HG03060 (cell line): ENCODE data around the gene ATP6V0D1.

Experiments used
- ATAC-seq: cut with Tn5 transposase; IDR thresholded peaks from one replicate; pipeline ENCODE4 v1.9.1; 2021; ENCODE audit warnings: low read depth, moderate number of reproducible peaks; ENCODE audit not compliant: unreplicated experiment

Gene ATP6V0D1

GRCh38 chr16:67412294-67412693 is 68.7 kb downstream of the ATP6V0D1 start:
- no peak for ATAC-seq

GRCh38 chr16:67411339-67411738 is 69.6 kb downstream of the ATP6V0D1 start:
- ATAC-seq = no peak

- ATAC-seq = no peak
Observed at GRCh38 chr16:67409631-67410030, 71.3 kb downstream of the ATP6V0D1 start.

GRCh38 chr16:67407788-67408452 is 73.0 kb downstream of the ATP6V0D1 start:
- no peak for ATAC-seq

GRCh38 chr16:67407176-67407787 is 73.7 kb downstream of the ATP6V0D1 start:
- ATAC-seq = no peak

- no peak for ATAC-seq
Observed at GRCh38 chr16:67406111-67406971, 74.6 kb downstream of the ATP6V0D1 start.

GRCh38 chr16:67405336-67405735 is 75.6 kb downstream of the ATP6V0D1 start:
- ATAC-seq = no peak

- no peak for ATAC-seq
Observed at GRCh38 chr16:67404740-67405226, 76.2 kb downstream of the ATP6V0D1 start.

GRCh38 chr16:67403976-67404555 is 76.9 kb downstream of the ATP6V0D1 start:
- no peak for ATAC-seq

- ATAC-seq = no peak
Observed at GRCh38 chr16:67400901-67401300, 80.1 kb downstream of the ATP6V0D1 start.

GRCh38 chr16:67399749-67400704 is 80.9 kb downstream of the ATP6V0D1 start:
- no peak for ATAC-seq

GRCh38 chr16:67399218-67399733 is 81.7 kb downstream of the ATP6V0D1 start:
- ATAC-seq = no peak

GRCh38 chr16:67398546-67399217 is 82.3 kb downstream of the ATP6V0D1 start:
- ATAC-seq = no peak

- no peak for ATAC-seq
Observed at GRCh38 chr16:67397812-67398545, 83.0 kb downstream of the ATP6V0D1 start.

GRCh38 chr16:67397036-67397801 is 83.7 kb downstream of the ATP6V0D1 start:
- ATAC-seq = no peak

- no peak for ATAC-seq
Observed at GRCh38 chr16:67396159-67397035, 84.6 kb downstream of the ATP6V0D1 start.
